HG03175 (cell line): ENCODE results near the gene LSP1.
"Not testable (repeated sequence)": the region's sequence is repeated elsewhere in the genome, so short reads cannot be mapped to it uniquely, and the experiment has no call there.

Experiments used
- ATAC-seq: cut with Tn5 transposase; IDR thresholded peaks from one replicate; pipeline ENCODE4 v1.9.1; 2021; ENCODE audit warnings: mild to moderate bottlenecking, moderate library complexity; ENCODE audit not compliant: unreplicated experiment

LSP1 gene

DNA sequence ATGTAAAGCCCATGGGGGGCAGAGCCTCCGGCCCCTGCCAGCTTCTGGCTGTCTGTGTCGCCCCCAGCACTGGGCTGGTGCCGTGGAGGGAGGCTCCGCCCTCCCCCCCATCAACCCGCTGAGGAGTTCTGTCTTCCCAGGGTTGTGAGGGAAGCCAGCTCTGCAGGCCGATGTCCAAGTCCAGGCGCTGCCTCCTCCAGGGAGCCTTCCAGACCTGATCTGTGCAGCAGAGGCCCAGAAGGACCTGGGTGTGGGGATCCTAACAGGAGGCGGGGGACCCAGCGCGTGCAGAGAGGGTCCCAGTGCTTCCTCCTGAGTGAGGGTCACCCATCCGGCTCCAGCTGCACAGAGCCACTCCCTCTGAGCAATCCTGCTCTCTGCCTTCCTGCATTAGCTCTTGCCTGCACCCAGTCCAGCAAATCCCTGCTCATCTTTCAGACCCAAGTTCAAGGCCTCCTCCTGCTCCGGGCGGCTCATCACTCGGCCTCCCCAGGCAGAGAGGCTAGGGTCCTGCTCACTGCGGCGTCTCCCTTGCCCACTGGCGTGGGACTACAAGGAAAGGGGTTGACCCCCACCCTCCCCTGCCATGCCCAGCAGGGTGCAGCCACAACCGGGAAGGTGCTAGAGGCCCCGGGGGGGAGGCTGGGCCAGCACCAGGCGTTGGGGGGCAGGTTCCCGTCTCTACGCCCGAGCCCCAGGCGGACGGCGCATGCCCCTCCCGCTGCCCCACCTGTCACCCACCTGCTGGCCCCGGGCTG lies 22.4 kb downstream of the LSP1 start:
- ATAC-seq, result no peak

DNA sequence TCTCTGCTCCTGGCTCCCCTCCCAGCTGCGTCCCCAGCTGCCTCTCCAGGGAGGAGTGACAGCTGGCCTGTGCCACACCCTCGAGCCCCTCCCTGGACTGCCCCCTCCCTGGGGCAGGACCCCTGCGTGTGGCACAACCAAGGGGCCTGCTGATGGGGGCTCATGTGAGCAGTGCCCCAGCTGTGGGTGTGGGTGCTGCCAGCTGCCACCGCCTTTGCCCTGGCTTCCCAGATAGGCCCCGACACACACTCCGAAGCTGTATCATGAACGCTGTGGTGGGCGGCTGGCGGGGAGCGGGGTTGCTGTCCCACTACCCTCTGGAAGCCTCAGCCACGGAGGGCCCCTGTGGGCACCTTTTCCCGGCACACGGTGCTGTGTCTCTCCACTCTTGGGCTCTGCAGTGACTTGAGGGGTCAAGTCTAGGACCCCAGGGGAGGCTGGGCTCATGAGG lies 23.0 kb downstream of the LSP1 start:
- ATAC-seq, result not testable (repeated sequence)

DNA sequence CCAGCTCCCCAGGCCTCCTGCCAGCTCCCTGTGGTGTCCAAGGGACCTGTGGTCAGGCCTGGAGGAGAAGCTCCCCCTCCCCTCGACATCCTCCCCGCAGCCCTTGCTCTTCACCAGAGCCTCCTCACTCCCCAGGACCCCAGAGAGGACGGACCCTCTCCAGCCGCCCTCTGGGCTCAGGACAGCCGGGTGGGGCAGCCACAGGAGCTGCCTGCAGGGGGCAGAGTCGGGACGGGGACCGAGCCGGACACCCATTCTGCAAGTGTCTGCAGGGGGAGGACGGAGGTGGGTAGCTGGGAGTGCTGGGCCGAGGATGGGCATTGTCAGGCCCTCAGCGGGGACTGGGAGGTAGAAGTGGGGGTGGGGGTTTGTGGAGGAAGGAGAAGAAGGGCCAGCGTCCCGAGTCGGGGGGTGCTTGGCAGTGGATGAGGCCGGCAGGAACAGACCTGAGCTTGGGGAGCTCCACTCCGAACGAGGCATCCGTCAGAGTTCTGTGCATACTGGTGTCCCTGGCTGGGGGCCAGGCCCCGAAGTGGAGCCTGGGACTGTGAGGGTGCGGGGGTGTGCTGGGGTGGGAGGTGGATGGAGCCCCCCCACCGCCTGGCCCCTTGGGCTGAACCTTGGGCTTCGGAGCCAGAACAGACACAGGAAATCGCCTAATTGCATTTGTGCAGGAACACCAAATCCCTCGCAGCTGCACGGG lies 23.6 kb downstream of the LSP1 start:
- ATAC-seq, result no peak

DNA sequence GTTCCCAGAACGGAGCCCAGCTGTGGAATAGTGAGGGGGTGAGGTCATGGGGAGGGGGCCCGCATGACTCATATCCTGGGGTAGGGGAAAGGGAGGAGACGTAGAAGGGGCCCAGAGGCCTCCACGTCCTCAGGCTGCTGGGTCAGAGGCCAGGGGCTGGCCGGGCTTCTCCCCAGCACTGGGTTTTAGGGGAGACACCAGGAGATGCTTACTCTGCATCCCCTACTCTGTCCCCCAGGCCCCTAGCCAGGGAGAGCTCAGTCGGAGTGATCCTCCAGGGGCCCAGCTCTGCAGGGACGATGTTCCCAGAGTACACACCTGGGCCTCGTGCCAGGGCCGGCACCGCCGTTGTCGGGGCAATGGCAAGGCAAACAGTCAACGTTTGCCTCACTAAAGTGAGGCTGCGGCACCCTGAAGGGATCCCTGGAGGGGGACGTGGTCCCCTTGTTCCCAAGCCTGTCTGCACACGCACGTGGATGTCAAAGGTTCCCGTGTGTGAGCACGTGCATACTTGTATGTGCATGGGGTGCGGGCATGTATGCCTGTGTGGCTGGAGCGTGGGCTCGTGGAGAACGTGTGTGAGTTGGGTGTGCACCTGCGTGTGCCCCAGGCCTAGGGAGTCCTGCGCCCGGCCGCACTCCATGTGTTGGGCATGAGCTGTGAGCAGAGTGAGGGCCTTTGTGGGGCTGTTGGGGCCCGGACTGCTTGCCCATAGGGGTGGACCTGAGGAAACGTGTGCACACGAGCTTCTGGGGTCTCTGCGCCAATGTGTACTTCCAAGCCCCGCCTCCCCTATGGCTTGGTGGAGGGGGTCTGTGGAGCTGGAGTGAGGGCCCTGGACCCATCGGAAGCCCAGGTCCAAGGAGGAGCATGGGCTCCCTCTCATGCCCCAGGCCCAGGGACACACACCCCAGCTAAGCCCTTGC lies 24.6 kb downstream of the LSP1 start:
- ATAC-seq, result no peak

DNA sequence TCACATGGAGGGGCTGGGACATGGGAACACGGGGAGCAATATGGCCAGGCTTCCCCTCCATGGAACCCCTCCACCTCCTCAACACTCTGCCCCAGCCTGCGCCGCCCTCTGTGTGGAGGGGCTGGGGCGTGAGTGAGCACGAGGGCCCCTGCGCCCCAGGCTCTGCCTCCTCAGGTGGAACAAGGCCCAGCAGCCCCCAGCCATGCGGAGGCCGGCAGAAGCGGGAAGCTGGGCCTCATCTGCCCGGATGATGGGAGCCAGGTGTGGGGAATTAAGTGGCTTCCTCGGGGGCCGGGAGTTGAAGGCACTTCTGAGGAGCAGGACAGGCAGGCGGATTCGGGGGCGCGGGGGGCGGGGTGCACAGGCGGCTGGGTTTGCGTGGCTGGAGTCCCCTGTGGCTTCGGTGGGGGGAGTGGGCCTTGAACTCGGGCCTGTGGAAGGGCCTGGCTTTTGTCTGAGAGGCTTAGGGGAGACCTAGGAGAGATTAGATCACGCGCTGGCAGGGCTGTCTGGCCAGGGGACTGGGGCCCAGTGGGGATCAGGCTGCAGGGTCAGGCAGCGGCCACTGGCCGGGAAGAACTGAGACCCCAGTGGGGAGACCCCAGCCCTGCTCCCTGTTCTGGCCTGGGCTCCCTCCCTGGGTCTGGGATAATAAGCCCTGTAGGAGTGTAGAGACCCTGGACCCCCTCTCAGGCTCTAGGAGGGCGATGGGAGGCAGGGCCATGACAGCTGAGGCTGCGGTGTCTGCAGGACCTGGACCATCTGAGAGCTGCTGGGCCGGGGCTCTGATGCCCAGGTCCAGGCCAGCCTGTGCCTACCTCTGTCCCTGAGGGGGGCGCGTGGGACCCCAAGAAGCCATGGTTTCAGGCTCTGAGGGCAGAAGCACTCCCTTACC lies 25.5 kb downstream of the LSP1 start:
- no peak for ATAC-seq

DNA sequence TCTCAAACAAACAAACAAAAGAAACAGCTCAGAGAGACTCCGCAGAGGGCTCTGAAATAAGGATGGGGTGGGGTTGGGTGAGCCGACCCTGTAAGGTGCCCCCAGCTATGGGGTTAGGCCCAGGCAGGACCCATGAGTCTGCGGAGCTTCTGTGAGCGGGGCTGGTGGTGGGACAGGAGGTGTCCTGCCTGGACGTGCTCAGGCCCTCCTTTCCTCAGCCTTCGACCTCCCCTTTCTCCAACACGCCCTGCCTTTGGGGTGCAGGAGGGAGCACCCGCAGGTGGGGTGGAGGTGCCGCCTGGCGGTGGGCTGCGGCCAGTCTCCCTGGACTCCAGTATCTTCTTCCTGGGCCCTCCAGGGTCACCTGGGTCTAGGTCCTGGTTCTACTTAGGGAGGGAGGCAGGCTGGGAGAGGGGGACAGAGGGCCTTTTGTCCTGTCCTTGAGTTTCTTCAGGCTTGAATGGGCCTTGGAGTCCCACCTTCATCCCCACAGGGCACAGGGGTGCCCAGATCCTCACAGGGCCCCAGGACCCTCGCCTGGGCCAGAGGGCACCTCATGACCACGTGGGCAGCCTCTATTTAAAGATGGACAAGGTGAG lies 26.6 kb downstream of the LSP1 start:
- no peak for ATAC-seq

DNA sequence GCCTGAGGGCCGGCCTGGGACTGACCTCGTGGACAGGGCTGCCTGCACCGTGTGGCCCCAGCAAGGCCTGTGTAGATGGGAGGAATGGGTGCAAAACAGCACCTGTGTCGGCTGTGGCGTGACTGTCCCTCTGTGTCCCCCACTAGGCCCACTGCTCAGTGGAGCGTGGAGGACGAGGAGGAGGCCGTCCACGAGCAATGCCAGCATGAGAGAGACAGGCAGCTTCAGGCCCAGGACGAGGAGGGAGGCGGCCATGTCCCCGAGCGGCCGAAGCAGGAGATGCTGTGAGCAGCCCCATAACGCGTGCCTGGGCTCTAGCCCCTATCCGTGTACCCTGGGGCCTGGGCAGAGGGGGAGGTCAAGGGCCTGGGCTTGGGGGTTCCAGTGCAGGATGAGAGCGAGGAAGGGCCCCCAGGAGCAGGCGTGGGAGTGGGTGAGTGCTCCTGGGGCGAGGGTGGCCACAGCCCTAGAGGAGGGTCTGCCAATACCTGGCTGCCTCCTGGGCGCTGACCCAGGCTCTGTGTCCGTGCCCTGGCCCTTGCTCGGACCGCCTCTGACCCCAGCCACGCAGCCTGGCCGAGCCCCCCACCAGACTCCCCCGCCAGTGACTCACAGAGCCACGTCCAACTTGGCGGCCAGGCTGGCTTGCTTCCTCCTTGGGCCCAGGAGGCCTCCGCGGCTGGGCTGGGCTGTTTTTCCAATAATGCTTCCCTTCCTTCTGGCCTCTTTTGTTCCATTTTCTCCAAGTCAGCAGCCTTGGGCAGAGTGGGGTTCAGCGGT lies 27.2 kb downstream of the LSP1 start:
- ATAC-seq, result no peak

DNA sequence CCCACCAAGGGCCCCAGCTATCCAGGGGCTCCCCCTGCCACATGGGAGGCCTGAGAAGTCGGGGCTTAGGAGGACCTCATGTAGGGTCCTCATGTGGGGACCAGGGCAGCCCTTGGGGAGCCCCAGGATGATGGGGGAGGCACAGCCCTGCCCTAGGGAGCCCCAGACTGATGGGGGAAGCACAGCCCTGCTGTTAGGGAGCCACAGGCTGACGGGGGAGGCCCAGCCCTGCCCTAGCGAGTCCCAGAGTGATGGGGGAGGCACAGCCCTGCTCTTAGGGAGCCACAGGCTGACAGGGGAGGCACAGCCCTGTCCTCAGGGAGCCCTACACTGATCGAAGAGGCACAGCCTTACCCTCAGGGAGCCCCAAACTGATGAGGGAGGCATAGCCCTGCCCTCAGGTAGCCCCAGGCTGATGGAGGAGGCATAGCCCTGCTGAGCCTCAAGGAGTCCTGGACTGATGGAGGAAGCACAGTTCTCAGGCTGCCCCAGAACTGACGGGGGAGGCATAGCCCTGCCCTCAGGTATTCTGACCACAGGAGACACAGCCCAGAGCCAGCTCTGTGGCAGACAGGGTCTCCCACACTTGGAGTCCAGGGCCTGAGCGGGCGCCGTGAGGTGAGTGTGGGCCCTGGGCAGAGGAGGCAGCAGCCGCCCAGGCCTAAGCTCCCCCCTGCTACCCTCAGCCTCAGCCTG lies 28.0 kb downstream of the LSP1 start:
- ATAC-seq, result no peak

DNA sequence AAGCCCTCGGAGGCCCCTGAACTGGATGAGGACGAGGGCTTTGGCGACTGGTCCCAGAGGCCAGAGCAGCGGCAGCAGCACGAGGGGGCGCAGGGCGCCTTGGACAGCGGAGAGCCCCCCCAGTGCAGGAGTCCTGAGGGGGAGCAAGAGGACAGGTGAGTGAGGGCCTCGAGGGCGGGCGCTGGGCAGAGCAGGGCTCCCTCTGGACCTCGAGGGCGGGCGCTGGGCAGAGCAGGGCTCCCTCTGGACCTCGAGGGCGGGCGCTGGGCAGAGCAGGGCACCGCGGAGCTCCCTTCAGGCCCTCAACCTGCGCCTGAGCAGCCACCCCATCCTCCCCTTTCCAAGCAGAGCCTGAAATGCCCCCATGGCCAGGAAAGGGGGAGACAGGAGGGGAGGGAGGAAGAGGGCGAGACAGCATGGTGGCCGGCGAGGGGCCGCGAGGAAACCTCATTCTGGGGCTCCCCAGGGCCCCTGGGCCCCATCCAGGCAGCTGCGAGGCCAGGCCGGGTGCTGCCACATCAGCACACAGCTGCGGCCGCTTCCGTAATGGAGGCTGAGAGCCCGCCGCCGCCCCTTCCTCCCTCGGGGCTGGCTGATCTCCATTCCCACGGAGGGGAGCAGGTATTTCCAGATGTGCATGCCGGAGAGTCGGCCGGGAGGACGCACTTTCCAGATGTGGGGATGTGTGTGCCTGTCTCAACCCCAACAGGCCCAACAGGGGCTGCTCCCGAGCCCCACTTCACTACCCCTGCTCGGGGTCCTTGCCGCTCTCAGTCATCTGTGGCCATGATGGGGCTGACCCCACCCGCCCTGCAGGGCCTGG lies 28.8 kb downstream of the LSP1 start:
- ATAC-seq, result peak; percentile 26

DNA sequence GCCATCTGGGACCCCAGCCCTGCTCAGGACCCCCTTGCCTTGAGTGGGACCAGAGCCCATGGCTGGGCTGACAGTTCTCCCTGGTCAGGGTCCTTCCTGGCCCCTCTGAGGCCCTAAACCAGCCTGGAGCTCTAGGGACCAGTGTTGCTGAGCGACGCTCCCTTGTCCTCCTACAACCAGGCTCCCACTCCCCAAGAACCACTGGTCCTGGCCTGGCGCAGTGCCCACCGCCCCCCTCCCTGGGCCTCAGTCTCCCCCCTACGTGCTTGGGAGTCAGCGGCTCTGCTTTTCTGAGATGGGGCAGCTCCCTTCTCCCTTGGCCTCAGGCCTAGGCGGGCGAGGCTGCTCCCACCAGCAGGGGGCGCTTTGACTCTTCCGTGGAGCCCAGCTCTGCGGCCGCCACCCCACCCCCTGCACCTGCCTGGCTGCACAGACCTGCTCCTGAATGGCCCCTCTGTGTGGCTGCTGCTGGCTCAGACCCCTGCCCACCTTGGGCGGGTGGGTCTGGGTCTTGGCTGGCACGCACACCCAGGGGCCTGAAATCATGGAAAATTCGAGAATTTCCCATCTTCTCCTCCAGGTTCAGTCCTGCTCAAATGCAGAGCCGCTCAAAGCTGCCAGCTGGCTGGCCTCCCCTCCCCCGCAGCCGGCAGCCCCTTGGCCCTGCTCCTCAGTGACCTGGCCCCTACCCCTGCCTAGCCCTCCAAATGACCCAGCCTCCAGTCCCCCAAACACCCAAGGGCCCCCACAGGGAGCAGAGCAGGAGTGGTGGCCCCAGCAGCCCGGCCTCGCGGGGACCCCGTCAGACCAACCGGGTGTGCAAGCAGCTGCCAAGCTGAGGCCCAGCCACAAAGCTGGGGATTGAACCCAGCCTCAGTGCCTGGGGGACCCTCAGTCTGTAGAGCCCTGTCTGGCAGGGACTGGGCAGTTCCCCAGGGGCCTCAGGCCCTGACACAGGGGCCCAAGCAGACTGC lies 29.7 kb downstream of the LSP1 start:
- ATAC-seq, result peak; percentile 59

DNA sequence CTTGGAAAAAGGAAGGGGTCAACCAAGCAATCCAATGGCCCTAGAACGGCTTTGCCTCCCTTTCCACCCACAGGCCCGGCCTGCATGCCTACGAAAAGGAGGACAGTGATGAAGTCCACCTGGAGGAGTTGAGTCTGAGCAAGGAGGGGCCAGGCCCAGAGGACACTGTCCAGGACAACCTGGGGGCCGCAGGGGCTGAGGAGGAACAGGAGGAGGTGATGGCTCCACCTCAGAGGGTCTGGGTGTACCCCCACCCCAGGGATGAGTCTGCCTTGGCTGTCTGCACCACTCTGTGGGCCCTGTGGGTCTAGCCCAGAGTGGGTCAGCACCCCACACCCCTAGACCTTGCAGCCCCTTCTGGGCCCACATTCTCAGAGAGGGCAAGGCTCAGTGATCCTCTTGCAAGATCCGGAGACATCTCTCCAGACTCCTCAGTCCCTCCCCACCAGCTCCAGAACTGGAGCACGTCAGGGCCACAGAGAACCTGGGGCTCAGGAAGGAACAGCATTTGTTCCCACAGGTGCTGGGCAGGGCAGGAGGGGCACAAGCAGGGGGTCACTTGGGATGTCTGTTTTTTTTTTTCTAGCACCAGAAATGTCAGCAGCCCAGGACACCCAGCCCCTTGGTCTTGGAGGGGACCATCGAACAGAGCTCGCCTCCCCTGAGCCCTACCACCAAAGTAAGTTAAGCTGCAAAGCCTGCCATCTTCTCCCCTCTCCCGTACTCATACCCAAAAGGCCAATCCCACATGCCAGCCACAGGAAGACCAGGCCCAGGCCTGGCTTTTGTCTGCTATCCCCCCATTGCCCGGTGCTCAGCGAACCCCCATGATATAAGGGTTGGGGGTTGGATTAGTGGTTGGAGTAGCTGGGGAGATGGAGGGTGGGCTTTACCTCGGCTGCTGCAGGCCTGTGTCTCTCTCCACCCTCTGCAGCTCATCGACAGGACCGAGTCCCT lies 30.7 kb downstream of the LSP1 start:
- no peak for ATAC-seq

DNA sequence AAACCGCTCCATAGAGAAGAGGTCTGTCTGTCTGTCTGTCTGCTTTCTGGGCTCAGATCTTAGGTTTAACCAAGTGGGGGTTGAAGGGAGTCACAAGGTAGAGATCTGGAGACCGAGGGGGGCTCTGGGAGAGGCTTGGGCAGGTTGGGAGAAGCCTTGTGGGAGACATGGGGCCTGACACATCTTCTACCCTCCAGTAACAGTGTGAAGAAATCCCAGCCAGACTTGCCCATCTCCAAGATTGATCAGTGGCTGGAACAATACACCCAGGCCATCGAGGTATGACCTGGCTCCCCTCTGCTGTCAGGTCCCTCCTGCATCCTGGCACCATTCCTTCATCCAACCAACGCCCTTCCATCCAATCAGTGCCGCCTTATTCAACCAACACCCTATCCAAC lies 31.4 kb downstream of the LSP1 start:
- ATAC-seq, result no peak

DNA sequence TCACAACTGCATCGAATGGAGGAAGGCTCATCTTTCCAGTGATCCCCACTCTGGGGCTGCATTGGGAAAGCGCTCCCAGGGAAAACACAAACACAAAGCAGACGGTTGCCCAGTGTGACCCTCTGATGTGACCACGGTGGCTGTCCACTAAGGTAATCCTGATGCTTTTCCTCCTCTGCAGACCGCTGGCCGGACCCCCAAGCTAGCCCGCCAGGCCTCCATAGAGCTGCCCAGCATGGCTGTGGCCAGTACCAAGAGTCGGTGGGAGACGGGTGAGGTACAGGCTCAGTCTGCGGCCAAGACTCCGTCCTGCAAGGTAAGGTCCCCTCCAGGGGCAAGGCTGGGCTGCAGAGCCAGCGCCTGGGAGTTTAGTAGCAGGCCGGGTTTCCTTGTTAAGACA lies 33.7 kb downstream of the LSP1 start:
- ATAC-seq, result not testable (repeated sequence)

DNA sequence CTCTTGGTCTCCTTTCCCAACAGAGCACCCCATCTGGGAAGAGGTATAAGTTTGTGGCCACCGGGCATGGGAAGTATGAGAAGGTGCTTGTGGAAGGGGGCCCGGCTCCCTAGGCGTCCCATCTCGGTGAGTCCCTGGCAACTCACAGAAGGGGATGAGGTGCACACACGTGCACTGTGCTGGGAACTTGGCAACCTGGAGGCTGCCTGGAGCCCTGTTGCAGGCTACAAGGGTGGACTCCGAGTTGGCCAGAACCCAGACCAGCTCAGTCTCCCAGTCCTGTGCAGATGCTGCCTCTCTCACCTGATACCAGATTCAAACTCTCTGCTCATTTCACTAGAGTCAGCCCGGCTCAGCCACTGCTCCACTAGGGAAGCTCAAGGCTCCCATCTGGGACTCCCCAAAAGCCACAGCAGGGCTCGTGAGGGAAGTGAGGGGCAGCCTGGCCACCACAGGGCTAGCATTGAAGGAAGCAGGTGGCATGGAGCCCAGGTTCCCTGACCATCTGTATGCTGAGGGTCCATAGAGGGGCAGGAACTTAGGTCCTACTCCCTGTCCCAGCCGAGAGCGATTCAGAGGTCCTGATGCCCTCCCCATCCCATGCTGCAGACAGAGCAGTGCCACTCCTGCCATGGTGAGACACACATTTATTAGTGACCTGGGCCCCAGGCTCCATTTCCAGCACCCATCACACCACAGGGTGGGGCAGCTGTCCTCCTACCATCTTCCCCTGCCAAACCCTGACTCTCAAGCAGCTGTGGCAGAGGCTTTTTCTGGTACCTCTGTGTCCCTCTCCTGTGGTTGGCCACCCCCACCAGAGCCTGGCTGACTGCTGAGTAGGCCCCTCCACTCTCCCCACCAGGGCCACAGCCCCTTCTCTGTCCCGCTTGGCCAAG lies 34.8 kb downstream of the LSP1 start:
- ATAC-seq, result no peak
